Measurements from ENCODE around the gene TNFAIP8.

Gene TNFAIP8

DNA sequence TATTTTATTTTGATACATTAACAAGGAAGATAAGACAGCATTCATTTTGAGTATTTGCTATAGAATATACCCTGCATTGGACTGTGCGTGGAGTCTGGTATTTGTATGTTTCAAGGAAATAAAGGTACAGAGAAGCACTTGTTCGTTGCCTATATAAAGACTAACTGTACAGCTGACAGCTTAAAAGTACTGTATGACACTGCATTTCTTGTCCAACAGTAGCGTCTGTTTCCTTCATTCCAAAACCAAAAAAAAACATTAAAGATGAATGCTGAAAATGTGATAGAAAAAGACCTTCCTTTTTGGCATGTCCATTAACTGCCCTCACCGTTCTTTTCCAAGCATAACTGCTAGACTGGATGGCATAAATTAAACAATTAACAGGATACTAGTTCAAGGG, 15.3 kb downstream of the TNFAIP8 start:
- no peak for DNase-seq

DNA sequence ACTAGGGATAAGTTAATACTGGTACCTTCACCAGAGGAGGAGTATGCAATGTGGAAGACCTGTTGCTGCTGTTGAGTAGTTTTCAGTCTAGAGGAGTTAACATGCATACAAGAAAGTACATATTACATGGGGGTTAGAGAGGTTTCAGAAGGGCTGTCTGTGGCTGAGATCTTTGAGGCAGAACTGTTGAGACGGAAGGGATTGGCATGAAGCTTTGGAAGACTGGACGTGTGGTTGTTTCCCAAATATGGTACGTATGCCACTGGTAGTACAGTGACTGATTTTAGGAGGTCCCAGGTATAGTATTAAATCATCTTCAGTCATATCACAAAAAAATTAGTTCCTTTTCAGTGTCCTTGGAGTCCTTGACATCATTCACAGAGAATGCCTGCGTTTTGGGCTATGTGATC, 17.6 kb downstream of the TNFAIP8 start:
- DNase-seq: no peak

GRCh38 chr5:119374901-119375300, 19.1 kb downstream of the TNFAIP8 start:
- no peak for DNase-seq

- no peak for DNase-seq
Measured at GRCh38 chr5:119377066-119377465, 21.2 kb downstream of the TNFAIP8 start.

GRCh38 chr5:119378075-119378700, 22.4 kb downstream of the TNFAIP8 start:
- DNase-seq: no peak

GRCh38 chr5:119379096-119379495, 23.3 kb downstream of the TNFAIP8 start:
- DNase-seq: no peak

- no peak for DNase-seq
Measured at GRCh38 chr5:119379942-119380547, 24.2 kb downstream of the TNFAIP8 start.

DNA sequence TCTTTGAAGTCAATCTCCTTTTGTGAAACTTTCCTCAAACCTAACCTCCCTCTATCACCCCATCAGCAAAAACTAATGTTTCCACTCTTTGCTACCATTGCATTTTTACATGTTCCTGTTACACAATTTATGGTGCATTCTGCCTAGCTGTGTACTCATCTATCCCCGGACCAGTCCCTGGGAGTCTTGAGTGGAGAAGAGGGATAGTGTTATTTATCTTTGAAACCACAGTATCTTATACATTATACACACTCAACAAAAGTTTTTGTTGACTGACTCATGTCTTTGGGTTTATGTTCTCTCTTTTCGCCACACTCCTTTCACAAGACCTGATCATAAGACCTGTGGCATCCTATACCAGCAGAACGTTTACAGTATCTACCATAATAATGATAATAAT, 26.4 kb downstream of the TNFAIP8 start:
- no peak for DNase-seq

- DNase-seq: no peak
Measured at GRCh38 chr5:119383008-119383407, 27.2 kb downstream of the TNFAIP8 start.

GRCh38 chr5:119385136-119385535, 29.3 kb downstream of the TNFAIP8 start:
- no peak for DNase-seq

- DNase-seq: no peak
Measured at GRCh38 chr5:119385536-119386128, 29.8 kb downstream of the TNFAIP8 start.

DNA sequence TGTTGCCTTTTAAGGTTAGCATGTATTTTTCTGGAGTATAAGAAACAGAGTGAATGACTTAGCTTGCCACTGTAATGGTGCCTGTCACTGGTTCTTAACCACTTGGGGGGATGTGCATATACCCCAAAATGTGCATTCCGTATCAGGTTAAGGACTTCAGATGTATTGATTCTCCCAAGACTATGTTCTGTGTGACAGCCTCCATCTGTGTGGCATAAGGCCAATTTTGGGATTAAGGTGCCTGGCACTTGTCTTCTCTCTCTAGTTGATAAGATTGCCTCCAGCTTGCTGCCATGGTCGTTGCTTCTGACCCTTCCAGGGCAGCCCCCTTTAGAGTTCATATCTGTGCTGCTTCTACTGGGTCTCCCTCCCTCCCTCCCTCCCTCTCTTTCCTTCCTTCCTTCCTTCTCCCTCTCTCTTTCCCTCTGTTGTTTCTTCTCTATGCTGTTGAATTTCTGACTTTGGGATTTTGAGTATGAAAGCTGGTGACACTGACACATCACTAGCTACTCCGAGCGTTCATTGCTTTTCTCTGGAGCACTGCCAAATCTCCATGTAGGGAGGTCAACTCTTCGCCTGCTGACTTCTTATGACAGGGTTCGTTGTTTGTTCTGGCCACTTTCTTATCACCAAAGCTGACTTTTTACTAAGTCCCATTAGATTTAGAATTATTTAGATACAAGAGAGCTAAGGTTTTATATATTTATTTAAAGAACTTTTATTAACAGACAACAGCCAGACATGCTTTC, 31.0 kb downstream of the TNFAIP8 start:
- no peak for DNase-seq

GRCh38 chr5:119387945-119388618, 32.3 kb downstream of the TNFAIP8 start:
- DNase-seq: no peak

DNA sequence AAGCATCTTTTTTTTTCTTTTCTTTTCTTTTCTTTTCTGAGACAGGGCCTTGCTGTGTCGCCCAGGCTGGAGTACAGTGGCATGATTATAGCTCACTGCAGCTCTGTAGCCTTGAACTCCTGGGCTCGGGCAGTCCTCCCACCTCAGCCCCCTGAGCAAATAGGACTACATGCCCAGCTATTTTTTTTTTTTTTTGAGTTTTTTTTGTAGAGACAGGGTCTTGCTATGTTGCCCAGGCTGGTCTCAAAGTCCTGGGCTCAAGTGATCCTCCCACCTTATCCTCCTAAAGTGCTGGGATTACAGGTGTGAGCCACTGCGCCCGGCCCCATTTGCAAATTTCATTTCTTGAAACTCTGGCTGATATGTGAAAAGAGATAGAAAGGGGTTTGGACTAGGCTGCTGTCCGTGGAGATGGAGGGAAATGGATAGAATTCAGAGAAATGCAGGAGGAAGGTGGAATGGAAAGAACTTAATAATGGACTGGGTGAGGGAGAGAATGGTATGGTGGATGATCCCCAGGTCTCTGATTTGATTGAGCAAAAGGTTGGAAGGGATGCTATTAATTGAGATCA, 32.9 kb downstream of the TNFAIP8 start:
- DNase-seq: no peak

DNA sequence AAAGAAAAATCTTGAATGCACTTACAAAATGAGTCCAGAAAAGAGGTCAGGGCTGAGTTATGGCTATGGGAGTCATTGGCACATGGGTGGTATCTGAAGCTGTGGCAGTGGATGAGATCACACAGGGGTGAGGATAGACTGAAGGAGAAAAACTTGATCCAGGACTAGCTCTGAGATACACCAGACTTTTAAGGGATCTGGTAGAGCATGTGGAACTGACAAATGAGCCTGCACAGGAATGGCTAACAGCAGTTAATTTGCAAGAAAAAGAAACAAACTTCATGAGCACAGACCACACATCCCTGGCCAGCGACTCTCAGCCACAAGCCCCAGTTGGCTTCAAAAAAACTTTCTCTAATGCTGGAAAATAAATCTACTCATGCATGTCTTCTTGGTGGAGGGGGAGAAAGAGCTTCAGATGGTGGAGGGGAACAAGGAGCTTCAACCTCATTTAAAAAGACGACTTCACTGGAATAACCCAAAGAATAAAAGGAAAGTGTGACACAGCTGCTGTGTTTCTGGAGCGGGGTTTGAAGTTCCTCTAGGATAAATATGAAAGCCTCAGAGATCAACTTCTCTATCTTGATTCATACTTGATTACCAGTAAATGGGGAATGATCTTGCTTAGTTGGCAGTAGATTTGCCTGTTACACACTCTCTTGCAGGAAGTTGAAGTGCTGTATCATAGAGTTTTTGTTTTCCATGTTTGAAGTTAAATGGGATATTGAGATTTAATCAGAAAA, 33.6 kb downstream of the TNFAIP8 start:
- no peak for DNase-seq

DNA sequence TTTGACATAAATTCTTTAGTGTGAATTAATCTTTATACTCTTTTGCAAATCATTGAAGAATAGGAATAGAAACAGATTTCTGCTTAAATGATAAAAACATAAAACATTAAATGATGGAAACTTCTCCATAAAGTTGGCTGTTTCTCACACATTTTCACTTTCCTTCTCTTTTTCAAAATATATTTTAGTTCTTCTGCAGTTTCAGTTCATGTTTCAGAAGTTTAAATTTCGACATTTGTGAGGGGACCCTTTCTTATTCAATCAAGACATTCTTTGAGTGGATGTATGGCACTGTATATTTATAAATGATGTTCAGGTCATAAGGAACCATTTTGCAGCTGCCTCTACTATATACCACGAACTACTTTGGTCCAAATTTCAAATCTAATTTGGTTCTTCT, 34.6 kb downstream of the TNFAIP8 start:
- DNase-seq: no peak

DNA sequence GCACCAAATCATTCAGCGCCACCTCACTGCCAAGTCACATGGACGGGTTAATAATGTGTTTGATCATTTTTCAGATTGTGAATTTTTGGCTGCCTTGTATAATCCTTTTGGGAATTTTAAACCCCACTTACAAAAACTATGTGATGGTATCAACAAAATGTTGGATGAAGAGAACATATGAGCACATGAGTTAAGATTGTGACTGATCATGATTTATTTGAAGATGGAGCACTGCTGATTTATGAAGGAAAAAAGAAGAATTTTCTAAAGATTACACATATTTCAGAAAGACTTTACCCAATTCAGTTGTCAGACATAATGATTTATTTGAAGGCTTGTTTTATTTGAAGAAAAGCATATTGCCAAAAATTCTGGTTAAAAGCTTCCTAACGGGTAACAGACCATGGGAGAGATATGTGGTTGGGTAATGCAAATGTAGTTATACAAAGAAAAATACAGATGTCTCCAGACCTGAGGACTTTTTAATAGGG, 37.4 kb downstream of the TNFAIP8 start:
- DNase-seq: no peak

- DNase-seq: no peak
Measured at GRCh38 chr5:119393746-119394145, 37.9 kb downstream of the TNFAIP8 start.

- DNase-seq: no peak
Measured at GRCh38 chr5:119395080-119395836, 39.4 kb downstream of the TNFAIP8 start.

GRCh38 chr5:119396030-119396664, 40.3 kb downstream of the TNFAIP8 start:
- peak in 1 of 5 experiments; percentile 30 for DNase-seq

All from T-helper 2 cell (primary cell).